Neural progenitor cell (in vitro differentiated cells): ENCODE measurements around the gene OR56A1.

ENCODE experiments used
- EZH2 ChIP-seq: fragments of 200-600 bp; sonication (generic); IDR thresholded peaks from 2 replicates; pipeline ENCODE4 v1.6.1; 2017; ENCODE audit warnings: antibody characterized with exemption, mild to moderate bottlenecking, moderate library complexity
- TF ChIP-seq, protein P1 (sequence below): fragments of 200-600 bp; sonication (generic); IDR thresholded peaks from 2 replicates; pipeline ENCODE4 v1.5.1; 2017; ENCODE audit warnings: antibody characterized with exemption, mild to moderate bottlenecking

DNA sequence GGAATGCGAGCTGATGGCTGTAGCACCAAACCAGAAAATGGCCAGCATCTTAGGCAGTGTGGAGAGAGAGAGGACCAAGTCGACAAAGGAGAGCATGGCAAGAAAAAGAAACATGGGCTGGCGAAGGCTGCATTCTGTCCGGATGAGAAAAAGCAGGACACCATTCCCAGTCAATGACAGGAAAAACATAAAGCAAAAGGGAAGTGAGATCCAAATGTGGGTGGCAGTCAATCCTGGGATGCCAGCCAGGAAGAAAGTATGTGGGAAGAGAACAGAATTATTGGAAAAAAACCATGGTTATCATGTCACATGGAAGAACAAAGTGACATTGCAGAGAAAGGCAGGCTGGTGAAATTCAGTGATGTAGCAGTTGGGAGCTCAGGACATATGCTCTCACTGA lies 36.9 kb upstream of the OR56A1 start:
- TF ChIP-seq, protein P1, sequence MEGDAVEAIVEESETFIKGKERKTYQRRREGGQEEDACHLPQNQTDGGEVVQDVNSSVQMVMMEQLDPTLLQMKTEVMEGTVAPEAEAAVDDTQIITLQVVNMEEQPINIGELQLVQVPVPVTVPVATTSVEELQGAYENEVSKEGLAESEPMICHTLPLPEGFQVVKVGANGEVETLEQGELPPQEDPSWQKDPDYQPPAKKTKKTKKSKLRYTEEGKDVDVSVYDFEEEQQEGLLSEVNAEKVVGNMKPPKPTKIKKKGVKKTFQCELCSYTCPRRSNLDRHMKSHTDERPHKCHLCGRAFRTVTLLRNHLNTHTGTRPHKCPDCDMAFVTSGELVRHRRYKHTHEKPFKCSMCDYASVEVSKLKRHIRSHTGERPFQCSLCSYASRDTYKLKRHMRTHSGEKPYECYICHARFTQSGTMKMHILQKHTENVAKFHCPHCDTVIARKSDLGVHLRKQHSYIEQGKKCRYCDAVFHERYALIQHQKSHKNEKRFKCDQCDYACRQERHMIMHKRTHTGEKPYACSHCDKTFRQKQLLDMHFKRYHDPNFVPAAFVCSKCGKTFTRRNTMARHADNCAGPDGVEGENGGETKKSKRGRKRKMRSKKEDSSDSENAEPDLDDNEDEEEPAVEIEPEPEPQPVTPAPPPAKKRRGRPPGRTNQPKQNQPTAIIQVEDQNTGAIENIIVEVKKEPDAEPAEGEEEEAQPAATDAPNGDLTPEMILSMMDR, result no peak
- no peak for TF ChIP-seq EZH2
